ENCODE data around the gene EWSR1.

DNA sequence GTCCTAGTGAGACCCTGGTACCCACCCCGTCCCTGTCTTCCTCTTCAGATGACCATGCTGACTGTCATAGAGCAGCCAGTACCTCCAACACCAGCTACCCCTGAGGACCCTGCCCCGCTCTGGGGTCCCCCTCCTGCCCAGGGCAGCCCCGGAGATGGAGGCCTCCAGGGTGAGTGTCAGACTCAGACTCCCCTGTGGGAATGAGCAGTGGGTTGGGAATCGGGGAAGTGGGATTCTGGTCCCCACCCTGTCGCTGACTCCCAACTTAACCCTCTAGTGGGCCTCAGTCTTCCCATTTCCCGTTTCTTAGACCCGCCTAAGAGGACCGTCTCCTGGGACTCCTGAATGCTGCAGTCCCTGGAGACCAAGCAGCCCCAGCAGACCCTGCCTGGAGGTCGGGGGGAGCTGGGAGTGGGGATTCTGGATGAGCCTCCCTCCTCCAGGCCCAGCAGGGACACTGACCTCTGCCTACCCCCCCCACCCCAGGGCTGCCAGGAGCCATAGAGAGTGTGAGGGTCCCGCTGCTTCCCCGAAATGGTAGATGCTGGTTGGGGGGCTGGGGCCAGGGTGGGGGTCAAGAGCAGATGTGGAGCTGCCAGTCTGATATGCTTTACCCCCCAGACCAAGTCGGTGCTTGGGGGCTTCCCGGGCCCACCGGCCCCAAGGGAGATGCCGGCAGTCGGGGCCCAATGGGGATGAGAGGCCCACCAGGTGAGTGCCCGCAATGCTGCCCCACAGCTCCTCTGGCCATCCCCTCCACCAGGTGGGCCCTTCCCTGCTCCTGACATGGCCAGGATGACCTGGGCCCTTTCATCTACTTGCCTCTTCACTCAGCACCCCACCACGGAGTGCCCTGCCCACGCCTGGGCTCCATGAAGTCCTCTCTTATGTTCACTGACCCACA, 36.8 kb upstream of the EWSR1 start:
- TF ChIP-seq, protein P1, sequence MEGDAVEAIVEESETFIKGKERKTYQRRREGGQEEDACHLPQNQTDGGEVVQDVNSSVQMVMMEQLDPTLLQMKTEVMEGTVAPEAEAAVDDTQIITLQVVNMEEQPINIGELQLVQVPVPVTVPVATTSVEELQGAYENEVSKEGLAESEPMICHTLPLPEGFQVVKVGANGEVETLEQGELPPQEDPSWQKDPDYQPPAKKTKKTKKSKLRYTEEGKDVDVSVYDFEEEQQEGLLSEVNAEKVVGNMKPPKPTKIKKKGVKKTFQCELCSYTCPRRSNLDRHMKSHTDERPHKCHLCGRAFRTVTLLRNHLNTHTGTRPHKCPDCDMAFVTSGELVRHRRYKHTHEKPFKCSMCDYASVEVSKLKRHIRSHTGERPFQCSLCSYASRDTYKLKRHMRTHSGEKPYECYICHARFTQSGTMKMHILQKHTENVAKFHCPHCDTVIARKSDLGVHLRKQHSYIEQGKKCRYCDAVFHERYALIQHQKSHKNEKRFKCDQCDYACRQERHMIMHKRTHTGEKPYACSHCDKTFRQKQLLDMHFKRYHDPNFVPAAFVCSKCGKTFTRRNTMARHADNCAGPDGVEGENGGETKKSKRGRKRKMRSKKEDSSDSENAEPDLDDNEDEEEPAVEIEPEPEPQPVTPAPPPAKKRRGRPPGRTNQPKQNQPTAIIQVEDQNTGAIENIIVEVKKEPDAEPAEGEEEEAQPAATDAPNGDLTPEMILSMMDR (IDR thresholded peaks at IDR 0.05; ENCODE audit: insufficient read depth, low read depth, low read length) = no peak
- no peak for TF ChIP-seq EZH2 (IDR thresholded peaks at IDR 0.05; ENCODE audit: insufficient read depth, low read length)

Data from astrocyte (in vitro differentiated cells and primary cell).